ENCODE measurements around the gene S1PR5.

- TF ChIP-seq PATZ1 (CRISPR knock-in tag; IDR thresholded peaks at IDR 0.05; ENCODE audit: borderline replicate concordance) (no peak), ZNF565 (CRISPR knock-in tag; conservative IDR thresholded peaks at IDR 0.05; ENCODE audit: low read depth) (no peak), TOX (CRISPR knock-in tag; IDR thresholded peaks at IDR 0.05; ENCODE audit: borderline replicate concordance) (no peak), CREB5 (CRISPR knock-in tag; IDR thresholded peaks at IDR 0.05; ENCODE audit: low read depth) (no peak), ZFP3 (CRISPR knock-in tag; IDR thresholded peaks at IDR 0.05) (no peak), CSRNP3 (CRISPR knock-in tag; IDR thresholded peaks at IDR 0.05) (no peak), ARNTL (CRISPR knock-in tag; IDR thresholded peaks at IDR 0.05; ENCODE audit: borderline replicate concordance, low read depth) (no peak), RARB (CRISPR knock-in tag; IDR thresholded peaks at IDR 0.05) (no peak), ESRRG (CRISPR knock-in tag; IDR thresholded peaks at IDR 0.05) (no peak), ZFP30 (CRISPR knock-in tag; IDR thresholded peaks at IDR 0.05) (no peak), TCF4 (CRISPR knock-in tag; IDR thresholded peaks at IDR 0.05; ENCODE audit: borderline replicate concordance) (no peak)
These were observed 15.2 kb upstream of the S1PR5 start for GRCh38 chr19:10532457-10532856.
